GM20000 (cell line): ENCODE data around the gene CAMK2B.
A peak's percentile ranks its signal among the peaks of the same experiment; 100 is the strongest.

Experiments
- DNase-seq: peaks from one replicate; pipeline ENCODE4 v3.0.0; 2012; ENCODE audit warnings: low spot score
- CTCF ChIP-seq: IDR thresholded peaks from 2 replicates; pipeline ENCODE4 v1.5.1; 2012; ENCODE audit warnings: mild to moderate bottlenecking, control low read depth; ENCODE audit errors: extremely low read depth, missing control alignments

The CAMK2B gene

GRCh38 chr7:44366986-44367385 is 41.6 kb upstream of the CAMK2B start:
- TF ChIP-seq CTCF = no peak
- no peak for DNase-seq

GRCh38 chr7:44353668-44354067 is 28.3 kb upstream of the CAMK2B start:
- no peak for TF ChIP-seq CTCF
- DNase-seq = no peak

- no peak for DNase-seq
- no peak for TF ChIP-seq CTCF
Measured at GRCh38 chr7:44348851-44349781, 23.7 kb upstream of the CAMK2B start.

GRCh38 chr7:44348300-44348699 is 22.9 kb upstream of the CAMK2B start:
- TF ChIP-seq CTCF = no peak
- DNase-seq = peak; percentile 45

- no peak for DNase-seq
- no peak for TF ChIP-seq CTCF
Measured at GRCh38 chr7:44347546-44348114, 22.2 kb upstream of the CAMK2B start.

GRCh38 chr7:44346063-44346462 is 20.7 kb upstream of the CAMK2B start:
- no peak for DNase-seq
- no peak for TF ChIP-seq CTCF

- DNase-seq = no peak
- TF ChIP-seq CTCF = no peak
Measured at GRCh38 chr7:44341401-44341800, 16.0 kb upstream of the CAMK2B start.
